ENCODE measurements around the gene PDE7B. TPM values are rescaled to one million over a fixed set of nuclear protein-coding genes. Genes with fewer than 3 reads are reported as not detected.

The PDE7B gene
- total and polyA plus RNA-seq, 4 donors, result 0.75 to 5.2 (median 1.3) TPM

DNA sequence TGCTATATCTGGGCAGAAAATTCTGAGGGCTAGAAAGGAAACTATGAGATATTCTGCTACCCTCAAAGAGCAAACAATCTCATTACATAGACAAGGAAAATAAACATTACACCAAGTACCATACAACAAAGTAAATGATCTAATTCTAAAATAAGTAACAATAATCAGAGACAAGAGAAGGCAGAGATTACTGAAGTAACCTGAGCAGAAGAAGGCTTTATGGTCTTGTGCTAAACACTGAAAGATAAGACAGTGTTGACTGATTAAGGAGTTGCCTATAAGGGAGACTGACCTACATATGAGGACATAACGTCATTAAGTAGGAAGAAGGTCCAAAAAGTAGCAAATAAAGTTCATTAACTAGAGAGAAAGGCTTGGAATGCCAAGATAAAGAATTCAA lies 264.4 kb downstream of the PDE7B start:
- Histone ChIP-seq H3K4me3 (ENCODE audit: low read depth in 1 of 3, low read length in 3 of 3) (no peak overlapping the region), H3K9me3 (ENCODE audit: control insufficient read depth in 4 of 4, low read length in 3 of 4) (no peaks in the 10 kb centered on the region), H3K9ac (ENCODE audit: low read depth in 1 of 2, low read length in 2 of 2) (no peak overlapping the region), H3K27ac (ENCODE audit: low read depth in 1 of 2, low read length in 2 of 2) (no peak overlapping the region), H3K4me1 (ENCODE audit: control insufficient read depth in 4 of 4, insufficient read depth in 4 of 4, low read length in 3 of 4) (peaks cover 0 to 2% (median 0%) of the 10 kb centered on the region in 4 donors), H3K36me3 (ENCODE audit: control insufficient read depth in 4 of 4, insufficient read depth in 3 of 4, low read depth in 1 of 4, low read length in 3 of 4) (no peaks in the 10 kb centered on the region), H3K27me3 (ENCODE audit: control insufficient read depth in 4 of 4, insufficient read depth in 4 of 4, low read length in 3 of 4) (no peaks in the 10 kb centered on the region)
- DNase-seq (ENCODE audit: low spot score), result no peak
- TF ChIP-seq, protein P1, sequence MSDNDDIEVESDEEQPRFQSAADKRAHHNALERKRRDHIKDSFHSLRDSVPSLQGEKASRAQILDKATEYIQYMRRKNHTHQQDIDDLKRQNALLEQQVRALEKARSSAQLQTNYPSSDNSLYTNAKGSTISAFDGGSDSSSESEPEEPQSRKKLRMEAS (IDR thresholded peaks at IDR 0.05), result no peak
- TF ChIP-seq HNF4A (conservative IDR thresholded peaks at IDR 0.05) (no peak), FOXA1 (IDR thresholded peaks at IDR 0.05) (no peak), RAD21 (IDR thresholded peaks at IDR 0.05) (no peak), NR2F2 (IDR thresholded peaks at IDR 0.05) (no peak), YY1 (IDR thresholded peaks at IDR 0.05) (no peak), EGR1 (IDR thresholded peaks at IDR 0.05; ENCODE audit: low read depth in 2 of 2) (no peak), FOXA2 (IDR thresholded peaks at IDR 0.05) (no peak), HNF4G (IDR thresholded peaks at IDR 0.05) (no peak), SP1 (IDR thresholded peaks at IDR 0.05) (no peak), RXRA (IDR thresholded peaks at IDR 0.05) (no peak), TAF1 (conservative IDR thresholded peaks at IDR 0.05) (no peak), JUND (IDR thresholded peaks at IDR 0.05) (no peak), GABPA (IDR thresholded peaks at IDR 0.05 in 1 of 2, conservative IDR thresholded peaks at IDR 0.05 in 1 of 2) (no peak)
- TF ChIP-seq, protein P2, sequence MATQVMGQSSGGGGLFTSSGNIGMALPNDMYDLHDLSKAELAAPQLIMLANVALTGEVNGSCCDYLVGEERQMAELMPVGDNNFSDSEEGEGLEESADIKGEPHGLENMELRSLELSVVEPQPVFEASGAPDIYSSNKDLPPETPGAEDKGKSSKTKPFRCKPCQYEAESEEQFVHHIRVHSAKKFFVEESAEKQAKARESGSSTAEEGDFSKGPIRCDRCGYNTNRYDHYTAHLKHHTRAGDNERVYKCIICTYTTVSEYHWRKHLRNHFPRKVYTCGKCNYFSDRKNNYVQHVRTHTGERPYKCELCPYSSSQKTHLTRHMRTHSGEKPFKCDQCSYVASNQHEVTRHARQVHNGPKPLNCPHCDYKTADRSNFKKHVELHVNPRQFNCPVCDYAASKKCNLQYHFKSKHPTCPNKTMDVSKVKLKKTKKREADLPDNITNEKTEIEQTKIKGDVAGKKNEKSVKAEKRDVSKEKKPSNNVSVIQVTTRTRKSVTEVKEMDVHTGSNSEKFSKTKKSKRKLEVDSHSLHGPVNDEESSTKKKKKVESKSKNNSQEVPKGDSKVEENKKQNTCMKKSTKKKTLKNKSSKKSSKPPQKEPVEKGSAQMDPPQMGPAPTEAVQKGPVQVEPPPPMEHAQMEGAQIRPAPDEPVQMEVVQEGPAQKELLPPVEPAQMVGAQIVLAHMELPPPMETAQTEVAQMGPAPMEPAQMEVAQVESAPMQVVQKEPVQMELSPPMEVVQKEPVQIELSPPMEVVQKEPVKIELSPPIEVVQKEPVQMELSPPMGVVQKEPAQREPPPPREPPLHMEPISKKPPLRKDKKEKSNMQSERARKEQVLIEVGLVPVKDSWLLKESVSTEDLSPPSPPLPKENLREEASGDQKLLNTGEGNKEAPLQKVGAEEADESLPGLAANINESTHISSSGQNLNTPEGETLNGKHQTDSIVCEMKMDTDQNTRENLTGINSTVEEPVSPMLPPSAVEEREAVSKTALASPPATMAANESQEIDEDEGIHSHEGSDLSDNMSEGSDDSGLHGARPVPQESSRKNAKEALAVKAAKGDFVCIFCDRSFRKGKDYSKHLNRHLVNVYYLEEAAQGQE (IDR thresholded peaks at IDR 0.05), result no peak
- TF ChIP-seq, protein P3, sequence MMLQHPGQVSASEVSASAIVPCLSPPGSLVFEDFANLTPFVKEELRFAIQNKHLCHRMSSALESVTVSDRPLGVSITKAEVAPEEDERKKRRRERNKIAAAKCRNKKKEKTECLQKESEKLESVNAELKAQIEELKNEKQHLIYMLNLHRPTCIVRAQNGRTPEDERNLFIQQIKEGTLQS (IDR thresholded peaks at IDR 0.05), result no peak
- TF ChIP-seq, protein P4, sequence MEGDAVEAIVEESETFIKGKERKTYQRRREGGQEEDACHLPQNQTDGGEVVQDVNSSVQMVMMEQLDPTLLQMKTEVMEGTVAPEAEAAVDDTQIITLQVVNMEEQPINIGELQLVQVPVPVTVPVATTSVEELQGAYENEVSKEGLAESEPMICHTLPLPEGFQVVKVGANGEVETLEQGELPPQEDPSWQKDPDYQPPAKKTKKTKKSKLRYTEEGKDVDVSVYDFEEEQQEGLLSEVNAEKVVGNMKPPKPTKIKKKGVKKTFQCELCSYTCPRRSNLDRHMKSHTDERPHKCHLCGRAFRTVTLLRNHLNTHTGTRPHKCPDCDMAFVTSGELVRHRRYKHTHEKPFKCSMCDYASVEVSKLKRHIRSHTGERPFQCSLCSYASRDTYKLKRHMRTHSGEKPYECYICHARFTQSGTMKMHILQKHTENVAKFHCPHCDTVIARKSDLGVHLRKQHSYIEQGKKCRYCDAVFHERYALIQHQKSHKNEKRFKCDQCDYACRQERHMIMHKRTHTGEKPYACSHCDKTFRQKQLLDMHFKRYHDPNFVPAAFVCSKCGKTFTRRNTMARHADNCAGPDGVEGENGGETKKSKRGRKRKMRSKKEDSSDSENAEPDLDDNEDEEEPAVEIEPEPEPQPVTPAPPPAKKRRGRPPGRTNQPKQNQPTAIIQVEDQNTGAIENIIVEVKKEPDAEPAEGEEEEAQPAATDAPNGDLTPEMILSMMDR (IDR thresholded peaks at IDR 0.05; ENCODE audit: low read depth, low read length, missing input control), result no peak
- TF ChIP-seq, protein P5, sequence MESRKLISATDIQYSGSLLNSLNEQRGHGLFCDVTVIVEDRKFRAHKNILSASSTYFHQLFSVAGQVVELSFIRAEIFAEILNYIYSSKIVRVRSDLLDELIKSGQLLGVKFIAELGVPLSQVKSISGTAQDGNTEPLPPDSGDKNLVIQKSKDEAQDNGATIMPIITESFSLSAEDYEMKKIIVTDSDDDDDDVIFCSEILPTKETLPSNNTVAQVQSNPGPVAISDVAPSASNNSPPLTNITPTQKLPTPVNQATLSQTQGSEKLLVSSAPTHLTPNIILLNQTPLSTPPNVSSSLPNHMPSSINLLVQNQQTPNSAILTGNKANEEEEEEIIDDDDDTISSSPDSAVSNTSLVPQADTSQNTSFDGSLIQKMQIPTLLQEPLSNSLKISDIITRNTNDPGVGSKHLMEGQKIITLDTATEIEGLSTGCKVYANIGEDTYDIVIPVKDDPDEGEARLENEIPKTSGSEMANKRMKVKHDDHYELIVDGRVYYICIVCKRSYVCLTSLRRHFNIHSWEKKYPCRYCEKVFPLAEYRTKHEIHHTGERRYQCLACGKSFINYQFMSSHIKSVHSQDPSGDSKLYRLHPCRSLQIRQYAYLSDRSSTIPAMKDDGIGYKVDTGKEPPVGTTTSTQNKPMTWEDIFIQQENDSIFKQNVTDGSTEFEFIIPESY (IDR thresholded peaks at IDR 0.05), result no peak
- WGBS, result 82% methylated on average over 1 of the region's 1 CpG
